MG63 (cell line): Measurements from ENCODE around the gene RPL38. TPM values are rescaled to one million over a fixed set of nuclear protein-coding genes. Genes with fewer than 3 reads are reported as not detected.

Experiments
- DNase-seq: peaks from one replicate; pipeline ENCODE4 v3.0.0-alpha.2; 2020
- H3K27me3 ChIP-seq: fragments of 250-450 bp; sonication (Bioruptor Pico); 2 replicates; pipeline ENCODE4 v1.5.1; 2020; ENCODE audit warnings: mild to moderate bottlenecking, moderate library complexity
- H3K36me3 ChIP-seq: fragments of 250-450 bp; sonication (Bioruptor Pico); 2 replicates; pipeline ENCODE4 v1.5.1; 2020; ENCODE audit warnings: mild to moderate bottlenecking, moderate library complexity
- H3K4me3 ChIP-seq: fragments of 250-450 bp; sonication (Bioruptor Pico); 2 replicates; pipeline ENCODE4 v1.5.1; 2020; ENCODE audit warnings: mild to moderate bottlenecking, moderate library complexity
- H3K9me3 ChIP-seq: fragments of 250-450 bp; sonication (Bioruptor Pico); 2 replicates; pipeline ENCODE4 v1.5.1; 2020; ENCODE audit warnings: mild to moderate bottlenecking, moderate library complexity
- total RNA-seq: library from RNA; depleted of rRNA; stranded (reverse); fragments of >200 nt; shearing (Covaris generic); gene quantifications from 2 replicates; pipeline ENCODE4 v1.2.3, GENCODE V29; 2014; ENCODE audit warnings: low replicate concordance

RPL38 gene
- total RNA-seq, 1 experiment from 2014 or later = 3,764 TPM

GRCh38 chr17:74228306-74228978 is 25.0 kb downstream of the RPL38 start:
- H3K36me3 ChIP-seq = no peaks in the 10 kb centered on the region
- H3K9me3 ChIP-seq = no peaks in the 10 kb centered on the region
- no peak overlapping the region for H3K4me3 ChIP-seq
- DNase-seq = no peak
- no peaks in the 10 kb centered on the region for H3K27me3 ChIP-seq

GRCh38 chr17:74230896-74231295 is 27.4 kb downstream of the RPL38 start:
- Histone ChIP-seq H3K4me3 (no peak overlapping the region), H3K27me3 (no peaks in the 10 kb centered on the region), H3K36me3 (no peaks in the 10 kb centered on the region), H3K9me3 (no peaks in the 10 kb centered on the region)
- DNase-seq = no peak

DNA sequence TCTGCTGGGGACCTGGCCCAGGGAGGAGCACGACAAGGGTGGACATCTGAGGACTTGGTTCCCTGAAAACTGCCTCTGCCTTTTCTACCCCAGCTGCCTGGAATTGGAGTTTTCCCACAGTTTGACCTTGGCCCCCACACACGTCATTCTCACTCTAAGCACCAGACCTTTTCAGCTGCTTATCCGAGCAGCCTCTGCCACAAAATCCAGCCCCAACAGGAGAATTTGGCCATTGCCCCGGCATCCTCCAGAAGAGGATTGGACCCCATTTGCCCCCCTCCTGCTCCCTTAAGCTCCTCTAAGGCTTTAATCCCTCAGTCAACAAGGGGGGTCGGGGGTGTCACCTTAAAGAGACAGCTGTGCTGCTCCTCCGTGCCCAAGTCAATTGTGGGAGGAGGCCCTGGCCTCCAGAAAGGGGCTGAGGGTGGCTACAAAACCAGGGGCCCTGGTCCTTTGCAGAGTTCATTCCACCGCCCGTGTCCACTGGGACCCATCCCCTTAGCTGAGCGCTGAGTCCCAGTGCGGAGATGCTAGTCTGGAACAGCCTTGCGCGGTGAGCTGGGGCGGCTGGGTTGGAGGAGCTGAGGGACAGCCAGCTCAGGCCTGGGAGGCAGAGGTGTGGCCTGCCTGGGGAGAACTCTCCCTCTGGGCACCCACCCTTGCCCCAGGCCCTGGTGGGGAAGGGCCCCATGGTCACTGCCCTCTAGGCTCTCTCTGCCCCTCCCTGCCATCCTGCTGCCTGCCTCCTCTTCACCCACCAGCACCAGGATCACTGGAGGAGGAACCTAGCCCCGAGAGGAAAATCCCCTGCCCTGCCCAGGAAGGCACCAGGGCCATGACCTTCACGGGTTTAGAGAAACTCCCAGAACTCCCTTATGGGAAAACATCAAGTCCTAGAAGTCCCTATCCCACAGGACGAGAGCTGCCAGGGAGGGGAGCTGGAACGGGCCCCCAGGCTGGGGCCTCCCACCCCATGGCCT is 28.7 kb downstream of the RPL38 start:
- no peak overlapping the region for H3K4me3 ChIP-seq
- no peaks in the 10 kb centered on the region for H3K36me3 ChIP-seq
- DNase-seq = no peak
- no peaks in the 10 kb centered on the region for H3K9me3 ChIP-seq
- H3K27me3 ChIP-seq = no peaks in the 10 kb centered on the region

- no peaks in the 10 kb centered on the region for H3K36me3 ChIP-seq
- DNase-seq = no peak
- H3K4me3 ChIP-seq = no peak overlapping the region
- H3K27me3 ChIP-seq = no peaks in the 10 kb centered on the region
- H3K9me3 ChIP-seq = no peaks in the 10 kb centered on the region
Observed at GRCh38 chr17:74233937-74234336, 30.5 kb downstream of the RPL38 start.

GRCh38 chr17:74234486-74234885 is 31.0 kb downstream of the RPL38 start:
- Histone ChIP-seq H3K36me3 (no peaks in the 10 kb centered on the region), H3K4me3 (no peak overlapping the region), H3K9me3 (no peaks in the 10 kb centered on the region), H3K27me3 (no peaks in the 10 kb centered on the region)
- DNase-seq = no peak

DNA sequence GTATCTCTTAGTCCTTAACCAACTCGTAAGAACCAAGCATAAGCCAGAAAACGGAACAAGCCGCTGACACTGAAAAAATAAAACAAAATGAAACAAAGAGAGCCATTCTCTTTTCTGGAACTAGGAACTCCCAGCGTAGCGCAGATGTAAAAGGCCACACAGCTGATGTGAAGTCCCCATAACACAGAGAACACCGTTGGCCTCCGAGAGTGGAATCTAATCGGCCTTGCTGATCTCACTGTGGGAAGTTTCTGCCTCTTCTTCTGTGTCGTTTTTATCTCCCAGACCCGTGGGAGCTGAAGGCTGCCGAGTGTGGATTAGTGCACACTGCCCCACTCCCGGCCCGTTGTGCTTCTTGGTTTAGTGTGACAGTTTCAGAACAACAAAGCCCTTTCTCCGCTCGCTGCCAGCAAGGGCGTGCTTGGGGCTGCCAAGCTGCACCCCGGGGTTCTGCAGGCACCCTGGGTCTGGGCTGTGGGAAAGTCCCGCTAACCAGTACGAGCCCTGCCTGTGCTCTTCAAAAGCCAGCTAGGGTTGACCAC is 31.6 kb downstream of the RPL38 start:
- H3K27me3 ChIP-seq = no peaks in the 10 kb centered on the region
- H3K36me3 ChIP-seq = no peaks in the 10 kb centered on the region
- H3K9me3 ChIP-seq = no peaks in the 10 kb centered on the region
- no peak overlapping the region for H3K4me3 ChIP-seq
- DNase-seq = no peak

- Histone ChIP-seq H3K27me3 (no peaks in the 10 kb centered on the region), H3K4me3 (no peak overlapping the region), H3K9me3 (no peaks in the 10 kb centered on the region)
Observed at GRCh38 chr17:74235911-74236371, 32.5 kb downstream of the RPL38 start.

GRCh38 chr17:74237321-74237720 is 33.8 kb downstream of the RPL38 start:
- no peaks in the 10 kb centered on the region for H3K36me3 ChIP-seq
- no peaks in the 10 kb centered on the region for H3K9me3 ChIP-seq
- DNase-seq = no peak
- no peaks in the 10 kb centered on the region for H3K27me3 ChIP-seq
- no peak overlapping the region for H3K4me3 ChIP-seq

More at GRCh38 chr17:74235911-74236371, 32.5 kb downstream of the RPL38 start:
- no peaks in the 10 kb centered on the region for H3K36me3 ChIP-seq
- DNase-seq = no peak

GRCh38 chr17:74239172-74239571 is 35.7 kb downstream of the RPL38 start:
- Histone ChIP-seq H3K27me3 (no peaks in the 10 kb centered on the region), H3K9me3 (no peaks in the 10 kb centered on the region), H3K36me3 (no peaks in the 10 kb centered on the region), H3K4me3 (no peak overlapping the region)
- DNase-seq = no peak

GRCh38 chr17:74240618-74241205 is 37.2 kb downstream of the RPL38 start:
- DNase-seq = no peak
- Histone ChIP-seq H3K4me3 (no peak overlapping the region), H3K27me3 (no peaks in the 10 kb centered on the region), H3K9me3 (no peaks in the 10 kb centered on the region), H3K36me3 (no peaks in the 10 kb centered on the region)

- no peak overlapping the region for H3K4me3 ChIP-seq
- H3K27me3 ChIP-seq = no peaks in the 10 kb centered on the region
- DNase-seq = no peak
Observed at GRCh38 chr17:74241431-74241830, 38.0 kb downstream of the RPL38 start.

GRCh38 chr17:74241847-74242246 is 38.4 kb downstream of the RPL38 start:
- Histone ChIP-seq H3K27me3 (no peaks in the 10 kb centered on the region), H3K4me3 (no peak overlapping the region), H3K36me3 (no peaks in the 10 kb centered on the region), H3K9me3 (no peaks in the 10 kb centered on the region)
- no peak for DNase-seq

More at GRCh38 chr17:74241431-74241830, 38.0 kb downstream of the RPL38 start:
- Histone ChIP-seq H3K9me3 (no peaks in the 10 kb centered on the region), H3K36me3 (no peaks in the 10 kb centered on the region)

GRCh38 chr17:74243013-74243755 is 39.7 kb downstream of the RPL38 start:
- no peaks in the 10 kb centered on the region for H3K36me3 ChIP-seq
- H3K27me3 ChIP-seq = no peaks in the 10 kb centered on the region
- no peak for DNase-seq
- H3K9me3 ChIP-seq = no peaks in the 10 kb centered on the region
- H3K4me3 ChIP-seq = no peak overlapping the region

DNA sequence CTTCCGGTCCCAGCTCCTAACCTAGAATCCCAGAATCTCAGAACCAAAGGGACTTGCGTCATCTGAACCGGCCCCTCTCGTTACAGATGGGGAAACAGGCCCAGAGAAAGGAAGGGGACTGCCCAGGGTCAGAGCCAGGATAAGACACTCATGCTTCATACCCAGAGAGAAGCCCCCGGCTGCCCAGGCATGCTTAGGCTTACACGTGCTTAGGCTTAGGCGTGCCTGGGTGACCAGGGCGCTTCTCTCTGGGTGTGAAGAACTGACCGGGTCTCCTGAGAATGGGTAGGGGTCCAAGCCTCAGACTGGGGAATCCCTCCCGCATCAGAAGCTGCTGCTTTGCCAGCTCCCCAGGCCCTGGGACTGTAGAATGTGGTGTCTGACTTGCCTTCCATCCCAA is 40.6 kb downstream of the RPL38 start:
- Histone ChIP-seq H3K27me3 (no peaks in the 10 kb centered on the region), H3K4me3 (no peak overlapping the region), H3K36me3 (no peaks in the 10 kb centered on the region), H3K9me3 (no peaks in the 10 kb centered on the region)
- DNase-seq = no peak

DNA sequence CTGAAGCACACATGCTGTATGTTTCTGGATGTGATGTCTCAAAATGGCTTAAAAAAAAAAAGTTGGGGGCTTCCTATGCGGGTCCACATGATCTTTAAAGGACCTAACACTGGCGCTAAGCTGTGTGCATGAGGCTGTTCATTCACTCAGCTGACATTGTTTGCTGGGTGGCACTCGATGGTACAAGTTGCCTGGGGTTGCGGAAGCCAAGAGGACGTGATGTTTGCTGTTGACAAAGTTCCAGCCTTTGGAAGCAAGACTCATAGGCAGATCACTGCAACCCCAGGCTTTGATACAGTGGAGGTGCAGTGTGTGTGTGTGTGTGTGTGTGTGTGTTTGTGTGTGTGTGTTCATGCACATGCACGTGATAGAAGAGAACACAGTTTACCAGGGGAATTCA is 41.1 kb downstream of the RPL38 start:
- no peak for DNase-seq
- H3K27me3 ChIP-seq = no peaks in the 10 kb centered on the region
- H3K9me3 ChIP-seq = no peaks in the 10 kb centered on the region
- H3K4me3 ChIP-seq = no peak overlapping the region
- no peaks in the 10 kb centered on the region for H3K36me3 ChIP-seq

DNA sequence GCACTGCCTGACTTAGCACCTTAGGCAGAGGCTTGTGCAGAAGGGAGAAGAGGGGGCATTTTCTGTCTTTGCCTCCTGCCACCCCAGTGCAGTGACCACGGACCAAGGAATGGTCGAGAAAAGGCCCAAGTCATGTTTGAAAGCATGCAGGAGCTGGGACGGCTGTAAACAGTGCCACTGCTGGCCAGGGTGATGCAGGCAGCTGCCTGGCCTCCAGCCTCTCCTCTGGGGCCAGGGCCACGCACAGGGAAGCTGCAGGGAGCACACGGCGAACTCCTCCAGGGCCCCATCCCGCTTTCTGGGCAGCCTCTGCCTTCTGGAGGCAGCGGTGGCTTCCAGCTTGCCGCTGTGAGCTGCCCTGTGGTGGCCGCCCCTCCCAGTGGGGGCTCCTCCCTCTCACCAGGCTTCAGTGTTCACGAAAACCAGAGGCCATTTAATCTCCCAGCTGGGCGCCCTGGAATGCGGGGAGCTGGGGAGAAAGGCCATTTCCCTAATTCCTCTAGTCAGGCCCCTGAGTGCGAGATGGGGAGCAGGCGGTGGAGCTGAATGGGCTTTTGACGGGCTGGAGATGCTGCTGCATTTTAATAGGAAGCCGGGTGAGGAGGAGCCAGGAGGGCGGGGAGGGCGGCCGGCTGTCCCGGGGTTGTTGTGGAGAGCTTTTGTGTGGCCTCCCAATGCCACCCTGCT is 41.8 kb downstream of the RPL38 start:
- Histone ChIP-seq H3K27me3 (no peaks in the 10 kb centered on the region), H3K4me3 (no peak overlapping the region), H3K9me3 (no peaks in the 10 kb centered on the region), H3K36me3 (no peaks in the 10 kb centered on the region)
- no peak for DNase-seq
